Endothelial cell of umbilical vein (primary cell): ENCODE data around the gene MSH5. TPM values are rescaled to one million over a fixed set of nuclear protein-coding genes. Genes with fewer than 3 reads are reported as not detected.

Experiments
- BruUV-seq: library from RNA; stranded (reverse); fragments of 400-500 nt; replicated peaks from 2 replicates; lab custom pipeline; 2021; lab: Mats Ljungman, UMichigan
- CTCF ChIA-PET: fragments of 300-600, 350-600 bp; sonication (Branson Sonifier 250); formaldehyde crosslinking; loops from one replicate; lab custom pipeline; 2021; ENCODE audit warnings: antibody characterized with exemption, inconsistent platforms; lab: Charles Lee
- POLR2A ChIA-PET: fragments of 300-600, 350-600 bp; sonication (Branson Sonifier 250); formaldehyde crosslinking; loops from one replicate; lab custom pipeline; 2021; ENCODE audit warnings: antibody characterized with exemption, inconsistent platforms; lab: Charles Lee
- DNase-seq: peaks from one replicate; pipeline ENCODE4 v3.0.0-alpha.2; 2011; ENCODE audit warnings: low read depth, low spot score
- FAIRE-seq: peaks from 2 replicates; lab custom pipeline; 2011; peaks lifted over from hg19 to GRCh38; lab: Jason Lieb, UNC
- H2AFZ ChIP-seq: 2 replicates; pipeline ENCODE4 v1.6.0; 2012; ENCODE audit warnings: low read depth, low read length, control low read depth, inconsistent platforms
- H3K27ac ChIP-seq: 2 replicates; pipeline ENCODE4 v1.5.1; 2011; ENCODE audit warnings: low read depth, mild to moderate bottlenecking, control low read depth, low read length, moderate library complexity; ENCODE audit not compliant: insufficient read depth
- H3K27me3 ChIP-seq, 2 experiments: 2 replicates each; pipeline versions ENCODE4 v1.6.0 to v1.6.1; 2011; ENCODE audit warnings: low read length in 2 of 2, mixed read lengths in 1 of 2; ENCODE audit not compliant: control insufficient read depth in 2 of 2, insufficient read depth in 2 of 2
- H3K36me3 ChIP-seq, 2 experiments: 2 replicates in 1 of 2; 3 replicates in 1 of 2; pipeline ENCODE4 v1.5.1; 2011; ENCODE audit warnings: low read length in 2 of 2, mild to moderate bottlenecking in 1 of 2, moderate library complexity in 1 of 2; ENCODE audit not compliant: control insufficient read depth in 2 of 2, insufficient read depth in 2 of 2; ENCODE audit errors: extremely low read depth in 1 of 2
- H3K4me1 ChIP-seq: 3 replicates; pipeline ENCODE4 v1.5.1; 2011; ENCODE audit warnings: mild to moderate bottlenecking, low read length; ENCODE audit not compliant: control insufficient read depth, insufficient read depth; ENCODE audit errors: extremely low read depth
- H3K4me2 ChIP-seq: 2 replicates; pipeline ENCODE4 v1.6.1; 2011; ENCODE audit warnings: low read length, control low read depth, mixed read lengths; ENCODE audit not compliant: insufficient read depth
- H3K4me3 ChIP-seq, 3 experiments: fragments of 200-600 bp in 1 of 3; sonication (generic), shearing (Covaris generic) in 1 of 3; replicated peaks in 1 of 3; 2 replicates each; pipeline ENCODE4 v1.5.1; 2011 to 2016; ENCODE audit warnings: control low read depth in 3 of 3, low read length in 3 of 3, mild to moderate bottlenecking in 2 of 3, inconsistent platforms in 1 of 3, low read depth in 1 of 3, moderate library complexity in 1 of 3; ENCODE audit not compliant: insufficient read depth in 1 of 3
- H3K79me2 ChIP-seq: 2 replicates; pipeline ENCODE4 v1.6.0; 2012; ENCODE audit warnings: low read length, inconsistent platforms; ENCODE audit not compliant: control insufficient read depth, insufficient read depth
- H3K9ac ChIP-seq: replicated peaks from 2 replicates; pipeline ENCODE3; 2011; ENCODE audit warnings: low read length, control low read depth; ENCODE audit not compliant: insufficient read depth; ENCODE audit errors: extremely low read depth
- H3K9me1 ChIP-seq: replicated peaks from 3 replicates; pipeline ENCODE4 v1.6.0; 2011; ENCODE audit warnings: mild to moderate bottlenecking, low read length; ENCODE audit not compliant: control insufficient read depth, insufficient read depth; ENCODE audit errors: extremely low read depth
- H3K9me3 ChIP-seq: replicated peaks from 2 replicates; pipeline ENCODE4 v1.5.1; 2012; ENCODE audit warnings: low read length, inconsistent platforms; ENCODE audit not compliant: control insufficient read depth, insufficient read depth
- H4K20me1 ChIP-seq: replicated peaks from 2 replicates; pipeline ENCODE3; 2011; ENCODE audit warnings: mild to moderate bottlenecking, low read length; ENCODE audit not compliant: control insufficient read depth, insufficient read depth; ENCODE audit errors: extremely low read depth
- FOS ChIP-seq: IDR thresholded peaks from 2 replicates; pipeline ENCODE4 v1.6.1; 2011; ENCODE audit warnings: mild to moderate bottlenecking, low read length, moderate library complexity, borderline replicate concordance; ENCODE audit not compliant: insufficient read depth
- GATA2 ChIP-seq: IDR thresholded peaks from 2 replicates; pipeline ENCODE4 v1.7.0; 2011; ENCODE audit warnings: low read depth, mild to moderate bottlenecking, moderate library complexity, mixed read lengths, low read length; ENCODE audit not compliant: insufficient read length, insufficient read depth
- JUN ChIP-seq: IDR thresholded peaks from 2 replicates; pipeline ENCODE4 v1.6.1; 2011; ENCODE audit warnings: borderline replicate concordance, low read depth; ENCODE audit not compliant: insufficient read length, insufficient read depth
- MAX ChIP-seq: IDR thresholded peaks from 2 replicates; pipeline ENCODE4 v1.6.1; 2011; ENCODE audit not compliant: insufficient read depth, insufficient read length
- POLR2A ChIP-seq: IDR thresholded peaks from 2 replicates; pipeline ENCODE4 v1.6.1; 2012; ENCODE audit warnings: low read depth, mild to moderate bottlenecking, control low read depth, low read length
- dilution Hi-C: fragments of 300-500 bp; cut with MboI; formaldehyde crosslinking; loops from one replicate; pipeline ENCODE4 v1.15.0; 2019; ENCODE audit warnings: low sequenced_read_pairs; ENCODE audit not compliant: extremely low pct_ligation_motif_present
- intact Hi-C: fragments of 100-400 bp; cut with micrococcal nuclease; formaldehyde crosslinking; loops from one replicate; pipeline ENCODE4 v1.10.0; 2022
- polyA plus RNA-seq, 4 experiments: library from polyadenylated mRNA; depleted of rRNA in 3 of 4; stranded (reverse) in 3 of 4; unstranded in 1 of 4; fragments of >200 nt; gene quantifications; 2 replicates each; pipeline versions ENCODE4 v1.2.1 to v1.2.3, GENCODE V29; 2011 to 2012; ENCODE audit warnings: missing spikeins in 1 of 4
- total RNA-seq: library from RNA; stranded (reverse); gene quantifications from 2 replicates; pipeline ENCODE4 v1.2.3, GENCODE V29; 2021
- TF ChIP-seq, protein P1 (sequence below), 2 donors: IDR thresholded peaks; 1 replicate in 1 of 2; 2 replicates in 1 of 2; pipeline ENCODE4 v1.5.1; 2011; ENCODE audit warnings: low read length in 2 of 2, mild to moderate bottlenecking in 2 of 2, moderate library complexity in 2 of 2, control low read depth in 1 of 2, inconsistent platforms in 1 of 2, low read depth in 1 of 2; ENCODE audit not compliant: insufficient read depth in 1 of 2; ENCODE audit errors: extremely low read depth in 1 of 2

MSH5 gene
- total and polyA plus RNA-seq, 2 donors (not counting 3 experiments of a cell fraction or from before 2014, with no cell fraction given), result 27.1 to 43.8 TPM

- Histone ChIP-seq H3K9me3 (no peaks in the 10 kb centered on the region), H3K4me2 (no peak overlapping the region), H3K9ac (no peak overlapping the region), H3K27ac (no peak overlapping the region), H3K79me2 (peaks cover 3% of the 10 kb centered on the region), H2AFZ (no peak overlapping the region), H4K20me1 (no peaks in the 10 kb centered on the region), H3K4me1 (peaks cover 16% of the 10 kb centered on the region), H3K4me3 (no peak overlapping the region), H3K27me3 (no peaks in the 10 kb centered on the region), H3K9me1 (no peaks in the 10 kb centered on the region), H3K36me3 (no peaks in the 10 kb centered on the region)
- ChIA-PET POLR2A (interaction anchor here (0.5 kb wide), 1 partner anchor 1128 kb away, joined by 3 read pairs; no protein-coding TSS in a partner anchor), CTCF (interaction anchor here (1.0 kb wide), 1 partner anchor 43 kb away, joined by 4 read pairs; no protein-coding TSS in a partner anchor)
- DNase-seq (no peak), FAIRE-seq (no peak)
- no TSS peak for BruUV-seq
- dilution Hi-C loops (no loop called here), intact Hi-C loops (no loop called here)
- TF ChIP-seq GATA2 (no peak), POLR2A (no peak), FOS (no peak), JUN (no peak)
Observed at GRCh38 chr6:31742894-31743293, 3.1 kb downstream of the MSH5 start.

DNA sequence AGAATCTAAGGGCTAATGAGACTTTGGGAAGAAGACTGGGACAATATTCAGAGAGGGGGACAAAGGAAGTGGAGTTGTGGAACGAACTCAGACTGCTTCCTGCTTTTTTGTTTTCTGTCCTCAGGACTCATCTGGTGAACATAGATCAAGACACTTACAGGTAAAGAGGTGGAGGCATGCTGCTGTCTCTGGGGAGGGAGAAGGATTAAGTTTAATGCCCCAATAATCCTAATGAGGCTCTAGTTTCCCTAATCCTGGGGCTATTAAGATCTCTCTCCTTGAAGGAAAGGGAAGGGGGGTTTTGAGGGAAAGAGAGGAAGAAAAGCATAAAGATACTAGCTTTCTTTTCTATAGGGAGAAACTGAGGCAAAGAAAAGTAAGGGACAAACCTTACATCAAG is 4.6 kb downstream of the MSH5 start:
- Histone ChIP-seq H3K4me3 (no peak overlapping the region), H3K9ac (no peak overlapping the region), H3K27me3 (no peaks in the 10 kb centered on the region), H3K9me3 (no peaks in the 10 kb centered on the region), H3K27ac (no peak overlapping the region), H2AFZ (no peak overlapping the region), H3K4me2 (no peak overlapping the region), H3K4me1 (peaks cover under 1% of the 10 kb centered on the region), H3K79me2 (peaks cover 3% of the 10 kb centered on the region), H3K9me1 (no peaks in the 10 kb centered on the region), H3K36me3 (no peaks in the 10 kb centered on the region), H4K20me1 (no peaks in the 10 kb centered on the region)
- ChIA-PET POLR2A (no interaction called here), CTCF (no interaction called here)
- DNase-seq (no peak), FAIRE-seq (no peak)
- no TSS peak for BruUV-seq
- TF ChIP-seq FOS (no peak), MAX (no peak), GATA2 (no peak), JUN (no peak)
- TF ChIP-seq, protein P1, sequence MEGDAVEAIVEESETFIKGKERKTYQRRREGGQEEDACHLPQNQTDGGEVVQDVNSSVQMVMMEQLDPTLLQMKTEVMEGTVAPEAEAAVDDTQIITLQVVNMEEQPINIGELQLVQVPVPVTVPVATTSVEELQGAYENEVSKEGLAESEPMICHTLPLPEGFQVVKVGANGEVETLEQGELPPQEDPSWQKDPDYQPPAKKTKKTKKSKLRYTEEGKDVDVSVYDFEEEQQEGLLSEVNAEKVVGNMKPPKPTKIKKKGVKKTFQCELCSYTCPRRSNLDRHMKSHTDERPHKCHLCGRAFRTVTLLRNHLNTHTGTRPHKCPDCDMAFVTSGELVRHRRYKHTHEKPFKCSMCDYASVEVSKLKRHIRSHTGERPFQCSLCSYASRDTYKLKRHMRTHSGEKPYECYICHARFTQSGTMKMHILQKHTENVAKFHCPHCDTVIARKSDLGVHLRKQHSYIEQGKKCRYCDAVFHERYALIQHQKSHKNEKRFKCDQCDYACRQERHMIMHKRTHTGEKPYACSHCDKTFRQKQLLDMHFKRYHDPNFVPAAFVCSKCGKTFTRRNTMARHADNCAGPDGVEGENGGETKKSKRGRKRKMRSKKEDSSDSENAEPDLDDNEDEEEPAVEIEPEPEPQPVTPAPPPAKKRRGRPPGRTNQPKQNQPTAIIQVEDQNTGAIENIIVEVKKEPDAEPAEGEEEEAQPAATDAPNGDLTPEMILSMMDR (IDR thresholded peaks at IDR 0.05; ENCODE audit: extremely low read depth in 1 of 2, insufficient read depth in 1 of 2, low read depth in 1 of 2, low read length in 2 of 2), result no peak
- dilution Hi-C loops (no loop called here), intact Hi-C loops (no loop called here)
